ENCODE measurements around the gene CAPS.

The CAPS gene

GRCh38 chr19:5932609-5933262, 18.7 kb downstream of the CAPS start:
- TF ChIP-seq CTCF (conservative IDR thresholded peaks at IDR 0.05; ENCODE audit: low read depth, low read length) = no peak
- DNase-seq (ENCODE audit: low read depth) = no peak
- no peak overlapping the region for H3K4me3 ChIP-seq (ENCODE audit: low read depth, low read length)

GRCh38 chr19:5933391-5934068, 19.5 kb downstream of the CAPS start:
- no peak for DNase-seq (ENCODE audit: low read depth)
- TF ChIP-seq CTCF (conservative IDR thresholded peaks at IDR 0.05; ENCODE audit: low read depth, low read length) = no peak
- no peak overlapping the region for H3K4me3 ChIP-seq (ENCODE audit: low read depth, low read length)

- no peak for TF ChIP-seq CTCF (conservative IDR thresholded peaks at IDR 0.05; ENCODE audit: low read depth, low read length)
- DNase-seq (ENCODE audit: low read depth) = no peak
- H3K4me3 ChIP-seq (ENCODE audit: low read depth, low read length) = no peak overlapping the region
Measured at GRCh38 chr19:5934069-5934401, 20.0 kb downstream of the CAPS start.

- peak; percentile 64 for DNase-seq (ENCODE audit: low read depth)
- no peak for TF ChIP-seq CTCF (conservative IDR thresholded peaks at IDR 0.05; ENCODE audit: low read depth, low read length)
- H3K4me3 ChIP-seq (ENCODE audit: low read depth, low read length) = no peak overlapping the region
Measured at GRCh38 chr19:5934774-5935472, 20.9 kb downstream of the CAPS start.

GRCh38 chr19:5935473-5936291, 21.6 kb downstream of the CAPS start:
- H3K4me3 ChIP-seq (ENCODE audit: low read depth, low read length) = no peak overlapping the region
- DNase-seq (ENCODE audit: low read depth) = no peak
- no peak for TF ChIP-seq CTCF (conservative IDR thresholded peaks at IDR 0.05; ENCODE audit: low read depth, low read length)

- no peak overlapping the region for H3K4me3 ChIP-seq (ENCODE audit: low read depth, low read length)
Measured at GRCh38 chr19:5936292-5936592, 22.2 kb downstream of the CAPS start.

More at GRCh38 chr19:5936292-5936592, 22.2 kb downstream of the CAPS start:
- no peak for DNase-seq (ENCODE audit: low read depth)
- no peak for TF ChIP-seq CTCF (conservative IDR thresholded peaks at IDR 0.05; ENCODE audit: low read depth, low read length)
